Left hindlimb (tissue), 1 donor: ENCODE results near the gene AANAT.

ENCODE experiments used
- DNase-seq: peaks from one replicate; pipeline ENCODE4 v3.0.0-alpha.2; 2018

The AANAT gene

GRCh38 chr17:76442341-76443338 lies 24.8 kb upstream of the AANAT start:
- no peak for DNase-seq

- DNase-seq, result no peak
Measured at GRCh38 chr17:76444518-76445311, 22.7 kb upstream of the AANAT start.

- DNase-seq, result no peak
Measured at GRCh38 chr17:76445697-76446448, 21.5 kb upstream of the AANAT start.

GRCh38 chr17:76446449-76447231 lies 20.8 kb upstream of the AANAT start:
- DNase-seq, result no peak

GRCh38 chr17:76447931-76448652 lies 19.3 kb upstream of the AANAT start:
- DNase-seq, result no peak

GRCh38 chr17:76449126-76449525 lies 18.3 kb upstream of the AANAT start:
- DNase-seq, result no peak

GRCh38 chr17:76451506-76451905 lies 15.9 kb upstream of the AANAT start:
- DNase-seq, result no peak

- DNase-seq, result no peak
Measured at GRCh38 chr17:76452127-76452659, 15.2 kb upstream of the AANAT start.

GRCh38 chr17:76452660-76453430 lies 14.6 kb upstream of the AANAT start, which contains the start of gene UBE2O:
TSS of gene UBE2O (minus strand) at chr17:76453152. CDS start at chr17:76453141, 11 bp downstream.
- DNase-seq, result peak; percentile 90

- no peak for DNase-seq
Measured at GRCh38 chr17:76453431-76453743, 14.0 kb upstream of the AANAT start.

GRCh38 chr17:76458580-76459490 lies 8.6 kb upstream of the AANAT start:
- no peak for DNase-seq

- no peak for DNase-seq
Measured at GRCh38 chr17:76459674-76460073, 7.7 kb upstream of the AANAT start.

- no peak for DNase-seq
Measured at GRCh38 chr17:76461765-76462555, 5.4 kb upstream of the AANAT start.

GRCh38 chr17:76462556-76463290 lies 4.7 kb upstream of the AANAT start:
- DNase-seq, result no peak

GRCh38 chr17:76466775-76467130 lies 650 bp upstream of the AANAT start:
- no peak for DNase-seq

GRCh38 chr17:76467809-76468633 lies 618 bp downstream of the AANAT start:
- no peak for DNase-seq

- DNase-seq, result no peak
Measured at GRCh38 chr17:76468634-76469010, 1.2 kb downstream of the AANAT start.
